IPS-NIHi11 (cell line): Measurements from ENCODE around the gene HSPA4L.
A peak's percentile ranks its signal among the peaks of the same experiment; 100 is the strongest.

Source experiments
- DNase-seq: peaks from one replicate; pipeline ENCODE4 v3.0.0; 2012; ENCODE audit warnings: mixed read lengths, low spot score

HSPA4L gene

GRCh38 chr4:127782275-127783025 is at the start of gene HSPA4L:
HSPA4L (plus strand) TSS chr4:127782322; CDS start chr4:127782551, 229 bp downstream.
- peak; percentile 60 for DNase-seq

- peak; percentile 43 for DNase-seq
These were observed 49.3 kb upstream of the HSPA4L start for GRCh38 chr4:127732623-127733328.

- no peak for DNase-seq
These were observed 47.1 kb upstream of the HSPA4L start for GRCh38 chr4:127734976-127735375.

- no peak for DNase-seq
These were observed 44.8 kb upstream of the HSPA4L start for GRCh38 chr4:127737295-127737694.

GRCh38 chr4:127741247-127741646 is 40.9 kb upstream of the HSPA4L start:
- no peak for DNase-seq

- no peak for DNase-seq
These were observed 34.2 kb upstream of the HSPA4L start for GRCh38 chr4:127747883-127748282.

GRCh38 chr4:127748957-127749356 is 33.2 kb upstream of the HSPA4L start:
- no peak for DNase-seq

GRCh38 chr4:127756906-127757305 is 25.2 kb upstream of the HSPA4L start:
- DNase-seq = no peak

- DNase-seq = no peak
These were observed 22.8 kb upstream of the HSPA4L start for GRCh38 chr4:127759228-127759820.

- no peak for DNase-seq
These were observed 22.2 kb upstream of the HSPA4L start for GRCh38 chr4:127759893-127760292.

- DNase-seq = no peak
These were observed 10.4 kb upstream of the HSPA4L start for GRCh38 chr4:127771535-127772275.

GRCh38 chr4:127772769-127773671 is 9.1 kb upstream of the HSPA4L start:
- no peak for DNase-seq

GRCh38 chr4:127775843-127776242 is 6.3 kb upstream of the HSPA4L start:
- no peak for DNase-seq

GRCh38 chr4:127776620-127777019 is 5.5 kb upstream of the HSPA4L start:
- no peak for DNase-seq

- no peak for DNase-seq
These were observed 4.6 kb upstream of the HSPA4L start for GRCh38 chr4:127777487-127777886.

- no peak for DNase-seq
These were observed 4.0 kb upstream of the HSPA4L start for GRCh38 chr4:127778102-127778501.

GRCh38 chr4:127780598-127780997 is 1.5 kb upstream of the HSPA4L start:
- DNase-seq = no peak

GRCh38 chr4:127781300-127782024 is 660 bp upstream of the HSPA4L start:
- peak; percentile 68 for DNase-seq

- DNase-seq = peak; percentile 97
These were observed 172 bp upstream of the HSPA4L start for GRCh38 chr4:127782025-127782274.

GRCh38 chr4:127783026-127783769 is 1.1 kb downstream of the HSPA4L start:
- DNase-seq = peak; percentile 61
